A673 (cell line): ENCODE results near the gene SHROOM3.

Experiments used
- EZH2 ChIP-seq: fragments of 200-600 bp; sonication (generic); IDR thresholded peaks from 2 replicates; pipeline ENCODE4 v1.6.1; 2017; ENCODE audit warnings: borderline replicate concordance, low read depth, mild to moderate bottlenecking, mixed read lengths, antibody characterized with exemption, low read length; ENCODE audit not compliant: poor library complexity, severe bottlenecking
- TF ChIP-seq, protein P1 (sequence below): fragments of 300-800, 200-600 bp; sonication (generic); conservative IDR thresholded peaks from 2 replicates; pipeline ENCODE4 v1.5.1; 2017; ENCODE audit warnings: low read depth, mild to moderate bottlenecking, antibody characterized with exemption, low read length, moderate library complexity, mixed read lengths

GRCh38 chr4:76581077-76581962, 146.3 kb downstream of the SHROOM3 start:
- TF ChIP-seq, protein P1, sequence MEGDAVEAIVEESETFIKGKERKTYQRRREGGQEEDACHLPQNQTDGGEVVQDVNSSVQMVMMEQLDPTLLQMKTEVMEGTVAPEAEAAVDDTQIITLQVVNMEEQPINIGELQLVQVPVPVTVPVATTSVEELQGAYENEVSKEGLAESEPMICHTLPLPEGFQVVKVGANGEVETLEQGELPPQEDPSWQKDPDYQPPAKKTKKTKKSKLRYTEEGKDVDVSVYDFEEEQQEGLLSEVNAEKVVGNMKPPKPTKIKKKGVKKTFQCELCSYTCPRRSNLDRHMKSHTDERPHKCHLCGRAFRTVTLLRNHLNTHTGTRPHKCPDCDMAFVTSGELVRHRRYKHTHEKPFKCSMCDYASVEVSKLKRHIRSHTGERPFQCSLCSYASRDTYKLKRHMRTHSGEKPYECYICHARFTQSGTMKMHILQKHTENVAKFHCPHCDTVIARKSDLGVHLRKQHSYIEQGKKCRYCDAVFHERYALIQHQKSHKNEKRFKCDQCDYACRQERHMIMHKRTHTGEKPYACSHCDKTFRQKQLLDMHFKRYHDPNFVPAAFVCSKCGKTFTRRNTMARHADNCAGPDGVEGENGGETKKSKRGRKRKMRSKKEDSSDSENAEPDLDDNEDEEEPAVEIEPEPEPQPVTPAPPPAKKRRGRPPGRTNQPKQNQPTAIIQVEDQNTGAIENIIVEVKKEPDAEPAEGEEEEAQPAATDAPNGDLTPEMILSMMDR = no peak
- no peak for TF ChIP-seq EZH2
